GM12892 (cell line): Measurements from ENCODE around the gene DNAL4.

Source experiments
- POLR2A ChIP-seq: IDR thresholded peaks from 2 replicates; pipeline ENCODE4 v1.6.1; 2011; ENCODE audit warnings: low read depth, low read length, control low read depth
- TAF1 ChIP-seq: IDR thresholded peaks from 2 replicates; pipeline ENCODE4 v1.6.1; 2011; ENCODE audit warnings: low read depth, mild to moderate bottlenecking, control low read depth, low read length, borderline replicate concordance

DNA sequence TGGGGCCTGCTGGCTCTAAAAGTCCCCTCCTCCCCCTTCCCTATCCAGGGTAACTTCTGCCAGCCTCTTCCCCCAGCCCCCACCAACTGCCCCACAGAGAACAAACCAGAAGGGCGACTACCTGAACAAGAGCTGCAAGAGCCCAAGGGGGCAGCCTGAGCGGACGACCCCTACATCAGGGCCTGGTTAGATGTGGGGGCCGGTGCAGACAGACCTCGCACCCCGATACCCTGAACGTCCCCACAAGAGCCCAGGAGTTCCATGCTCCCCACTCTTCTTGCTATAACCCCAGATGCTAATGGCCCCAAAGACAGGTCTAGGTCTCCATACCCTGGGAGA lies 58.8 kb downstream of the DNAL4 start:
- TF ChIP-seq POLR2A = no peak
- no peak for TF ChIP-seq TAF1
